Measurements from ENCODE around the gene SORBS2.

SORBS2 gene

DNA sequence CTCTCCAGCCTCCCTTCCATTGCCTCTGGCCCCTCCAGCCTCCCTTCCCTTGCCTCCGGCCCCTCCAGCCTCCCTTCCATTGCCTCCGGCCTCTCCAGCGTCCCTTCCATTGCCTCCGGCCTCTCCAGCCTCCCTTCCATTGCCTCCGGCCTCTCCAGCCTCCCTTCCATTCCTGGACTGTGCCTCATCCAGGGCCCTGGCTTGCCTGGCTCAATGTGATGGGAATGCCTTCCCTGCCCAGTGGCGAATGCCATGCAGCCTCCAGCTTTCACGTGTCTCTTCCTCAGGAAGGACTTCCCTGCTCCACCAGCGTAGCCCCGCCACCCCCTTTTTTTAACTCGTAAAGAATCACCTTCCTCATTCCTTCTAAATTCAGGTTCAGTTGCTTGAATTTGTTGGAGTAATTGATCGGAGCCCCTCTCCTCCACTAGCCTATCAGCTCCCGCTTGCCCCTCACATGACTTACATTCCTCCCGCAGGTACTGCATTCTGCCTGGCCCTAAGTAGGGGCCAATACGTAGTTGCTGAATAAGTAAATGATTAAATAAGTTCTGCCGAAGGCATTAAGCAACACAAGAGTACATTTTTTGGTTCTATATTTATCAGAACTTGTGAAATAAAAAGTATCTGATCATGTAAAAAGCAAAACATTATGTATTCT is 30.3 kb downstream of the SORBS2 start:
- no peaks in the 10 kb centered on the region for H3K9me3 Mint-ChIP-seq
- H3K27ac Mint-ChIP-seq, result no peak overlapping the region
- no peaks in the 10 kb centered on the region for H3K27me3 Mint-ChIP-seq
- no peak overlapping the region for H3K4me3 Mint-ChIP-seq
- no peaks in the 10 kb centered on the region for H3K4me1 Mint-ChIP-seq (ENCODE audit: low read depth)
- intact Hi-C loops (cut with micrococcal nuclease), result no loop called here
- H3K36me3 Mint-ChIP-seq (ENCODE audit: low read depth), result no peaks in the 10 kb centered on the region

- intact Hi-C loops (cut with micrococcal nuclease), result no loop called here
- Mint-ChIP-seq H3K27me3 (peaks cover 3% of the 10 kb centered on the region), H3K9me3 (no peaks in the 10 kb centered on the region), H3K4me3 (no peak overlapping the region), H3K27ac (no peak overlapping the region), H3K36me3 (ENCODE audit: low read depth) (no peaks in the 10 kb centered on the region), H3K4me1 (ENCODE audit: low read depth) (no peaks in the 10 kb centered on the region)
Observed at GRCh38 chr4:185780472-185780871, 31.5 kb downstream of the SORBS2 start.

- intact Hi-C loops (cut with micrococcal nuclease), result no loop called here
- Mint-ChIP-seq H3K4me3 (no peak overlapping the region), H3K36me3 (ENCODE audit: low read depth) (no peaks in the 10 kb centered on the region), H3K27ac (no peak overlapping the region), H3K9me3 (no peaks in the 10 kb centered on the region), H3K4me1 (ENCODE audit: low read depth) (no peaks in the 10 kb centered on the region), H3K27me3 (peaks cover 10% of the 10 kb centered on the region)
Observed at GRCh38 chr4:185779517-185779916, 32.5 kb downstream of the SORBS2 start.

DNA sequence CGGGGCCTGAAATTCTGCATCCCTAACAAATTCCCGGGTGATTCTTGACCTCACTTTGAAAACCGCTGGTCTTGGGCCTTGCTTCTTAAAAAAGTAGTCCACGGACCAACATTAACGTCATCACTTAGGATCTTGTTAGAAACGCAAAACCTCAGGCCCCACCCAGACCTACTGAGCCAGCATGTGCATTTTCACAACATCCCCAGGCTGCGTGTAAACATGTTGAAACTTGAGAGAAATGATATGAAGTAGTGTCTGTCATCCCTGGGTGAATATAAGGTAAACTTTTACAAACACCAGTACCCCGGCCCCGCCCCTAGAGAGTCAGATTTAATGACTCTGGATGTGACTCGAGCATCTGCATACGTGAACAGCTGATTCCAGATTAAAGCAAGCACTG is 33.7 kb downstream of the SORBS2 start:
- intact Hi-C loops (cut with micrococcal nuclease), result no loop called here
- no peaks in the 10 kb centered on the region for H3K36me3 Mint-ChIP-seq (ENCODE audit: low read depth)

DNA sequence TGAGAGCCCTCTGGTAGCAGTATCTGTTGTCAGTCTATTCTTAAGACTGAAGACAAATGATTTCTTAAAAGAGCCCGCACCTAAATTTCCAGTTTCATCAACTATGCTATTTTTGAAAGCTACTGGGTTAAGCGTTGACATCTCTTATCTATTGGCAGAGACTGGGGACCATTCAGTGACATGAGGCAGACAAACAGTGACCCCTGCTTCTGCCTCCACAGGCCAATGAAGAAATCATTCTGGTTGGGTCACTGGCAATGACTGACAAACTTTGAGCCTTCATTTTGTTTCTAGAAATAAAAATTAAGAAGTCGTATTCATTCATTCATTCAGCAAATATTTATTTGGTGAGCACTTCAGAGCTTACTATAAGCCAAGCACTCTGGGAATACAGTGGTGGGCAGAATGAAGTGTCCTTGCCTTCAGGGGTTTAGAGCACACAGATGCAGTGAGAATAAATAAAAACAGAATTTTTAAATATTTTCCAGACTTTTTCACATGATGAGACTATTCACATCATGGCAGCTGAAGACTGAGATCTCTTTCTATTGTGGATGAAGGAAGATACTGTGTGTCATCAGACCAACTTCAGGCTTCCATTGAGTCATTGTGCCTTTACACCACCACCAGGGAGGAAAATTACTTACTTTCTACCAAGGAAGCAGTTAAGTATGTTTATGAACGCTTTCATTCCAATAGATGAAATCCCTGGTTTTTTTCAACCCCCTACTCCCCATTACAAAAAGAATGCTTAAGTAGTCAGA is 36.0 kb downstream of the SORBS2 start:
- Mint-ChIP-seq H3K4me1 (ENCODE audit: low read depth) (no peaks in the 10 kb centered on the region), H3K27ac (no peak overlapping the region)

More for the DNA sequence above, 33.7 kb downstream of the SORBS2 start:
- Mint-ChIP-seq H3K4me3 (no peak overlapping the region), H3K9me3 (no peaks in the 10 kb centered on the region), H3K27ac (no peak overlapping the region), H3K27me3 (peaks cover 18% of the 10 kb centered on the region), H3K4me1 (ENCODE audit: low read depth) (no peaks in the 10 kb centered on the region)

GRCh38 chr4:185774845-185775680 is 36.9 kb downstream of the SORBS2 start:
- Mint-ChIP-seq H3K4me3 (no peak overlapping the region), H3K27ac (no peak overlapping the region), H3K27me3 (peaks cover 26% of the 10 kb centered on the region), H3K4me1 (ENCODE audit: low read depth) (no peaks in the 10 kb centered on the region), H3K9me3 (no peaks in the 10 kb centered on the region), H3K36me3 (ENCODE audit: low read depth) (no peaks in the 10 kb centered on the region)
- intact Hi-C loops (cut with micrococcal nuclease), result no loop called here

More for the DNA sequence above, 36.0 kb downstream of the SORBS2 start:
- intact Hi-C loops (cut with micrococcal nuclease), result no loop called here
- Mint-ChIP-seq H3K4me3 (no peak overlapping the region), H3K36me3 (ENCODE audit: low read depth) (no peaks in the 10 kb centered on the region), H3K27me3 (peaks cover 25% of the 10 kb centered on the region), H3K9me3 (no peaks in the 10 kb centered on the region)

GRCh38 chr4:185774131-185774653 is 37.8 kb downstream of the SORBS2 start:
- Mint-ChIP-seq H3K4me1 (ENCODE audit: low read depth) (no peaks in the 10 kb centered on the region), H3K36me3 (ENCODE audit: low read depth) (no peaks in the 10 kb centered on the region), H3K9me3 (no peaks in the 10 kb centered on the region), H3K27me3 (peaks cover 26% of the 10 kb centered on the region), H3K27ac (no peak overlapping the region), H3K4me3 (no peak overlapping the region)
- intact Hi-C loops (cut with micrococcal nuclease), result no loop called here

DNA sequence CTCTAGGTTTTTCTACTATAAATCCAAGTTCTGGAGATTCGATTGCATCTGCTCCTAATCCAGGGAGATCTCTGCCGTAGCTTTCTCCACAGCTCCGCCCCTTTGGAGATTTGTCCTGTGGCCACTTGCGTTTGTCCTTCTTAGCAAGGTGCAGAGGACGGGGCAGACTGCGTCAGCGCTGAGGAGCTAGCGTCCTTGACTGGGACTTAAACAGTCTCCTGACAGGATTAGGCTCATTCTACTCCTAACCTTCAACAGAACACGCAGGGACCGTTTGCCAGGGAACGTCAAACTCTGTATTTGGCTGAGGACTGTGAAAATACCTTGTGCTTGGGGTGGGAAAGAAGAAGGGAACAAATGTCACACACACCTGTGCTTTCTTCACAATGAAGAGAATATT is 38.6 kb downstream of the SORBS2 start:
- H3K27ac Mint-ChIP-seq, result no peak overlapping the region
- H3K4me3 Mint-ChIP-seq, result no peak overlapping the region
- H3K9me3 Mint-ChIP-seq, result no peaks in the 10 kb centered on the region
- H3K36me3 Mint-ChIP-seq (ENCODE audit: low read depth), result no peaks in the 10 kb centered on the region
- no peaks in the 10 kb centered on the region for H3K4me1 Mint-ChIP-seq (ENCODE audit: low read depth)
- peaks cover 26% of the 10 kb centered on the region for H3K27me3 Mint-ChIP-seq
- intact Hi-C loops (cut with micrococcal nuclease), result no loop called here

DNA sequence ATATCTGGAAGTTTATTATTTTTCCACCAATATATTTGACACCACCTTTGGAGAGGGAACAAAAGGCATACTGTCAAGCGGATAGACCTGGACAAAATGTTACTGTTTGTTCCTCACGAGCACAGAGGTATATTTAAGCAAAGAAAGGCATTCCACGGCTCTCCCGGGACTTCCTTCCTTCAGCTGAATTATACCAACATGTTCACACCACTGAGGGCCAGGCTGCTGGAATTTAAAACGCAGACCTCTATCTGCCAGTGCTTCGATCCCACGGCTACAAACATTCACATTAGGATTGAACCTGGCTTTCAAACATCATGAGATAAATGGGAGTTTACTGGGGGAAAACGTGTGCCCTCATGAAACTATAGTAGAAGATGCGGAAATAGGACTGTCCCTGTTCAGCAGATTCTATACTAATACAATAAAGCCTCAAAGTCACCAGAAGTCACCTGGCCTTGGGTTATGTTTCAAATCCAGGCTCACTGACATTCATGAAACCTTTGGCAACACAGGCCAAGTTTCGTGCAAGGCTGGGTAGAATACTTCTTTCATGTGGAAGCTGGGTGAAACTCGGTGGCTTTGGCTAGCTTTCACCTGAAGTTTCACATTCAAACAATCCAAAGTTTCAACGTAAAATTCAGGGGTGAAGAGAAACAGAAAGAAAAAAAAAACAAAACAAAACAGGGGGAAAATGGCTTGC is 39.5 kb downstream of the SORBS2 start:
- Mint-ChIP-seq H3K27ac (no peak overlapping the region), H3K36me3 (ENCODE audit: low read depth) (no peaks in the 10 kb centered on the region), H3K4me3 (no peak overlapping the region), H3K27me3 (peaks cover 26% of the 10 kb centered on the region), H3K4me1 (ENCODE audit: low read depth) (no peaks in the 10 kb centered on the region), H3K9me3 (no peaks in the 10 kb centered on the region)
- intact Hi-C loops (cut with micrococcal nuclease), result no loop called here

GRCh38 chr4:185771711-185772390 is 40.1 kb downstream of the SORBS2 start:
- intact Hi-C loops (cut with micrococcal nuclease), result no loop called here
- no peaks in the 10 kb centered on the region for H3K9me3 Mint-ChIP-seq

GRCh38 chr4:185767528-185767927 is 44.5 kb downstream of the SORBS2 start:
- H3K27ac Mint-ChIP-seq, result no peak overlapping the region
- peaks cover 9% of the 10 kb centered on the region for H3K27me3 Mint-ChIP-seq
- intact Hi-C loops (cut with micrococcal nuclease), result no loop called here
- H3K4me3 Mint-ChIP-seq, result no peak overlapping the region
- H3K9me3 Mint-ChIP-seq, result no peaks in the 10 kb centered on the region
- no peaks in the 10 kb centered on the region for H3K36me3 Mint-ChIP-seq (ENCODE audit: low read depth)
- no peaks in the 10 kb centered on the region for H3K4me1 Mint-ChIP-seq (ENCODE audit: low read depth)

More at GRCh38 chr4:185771711-185772390, 40.1 kb downstream of the SORBS2 start:
- peaks cover 26% of the 10 kb centered on the region for H3K27me3 Mint-ChIP-seq
- H3K4me3 Mint-ChIP-seq, result no peak overlapping the region
- H3K4me1 Mint-ChIP-seq (ENCODE audit: low read depth), result no peaks in the 10 kb centered on the region
- no peaks in the 10 kb centered on the region for H3K36me3 Mint-ChIP-seq (ENCODE audit: low read depth)
- H3K27ac Mint-ChIP-seq, result no peak overlapping the region

GRCh38 chr4:185764876-185765275 is 47.1 kb downstream of the SORBS2 start:
- intact Hi-C loops (cut with micrococcal nuclease), result no loop called here
- H3K36me3 Mint-ChIP-seq (ENCODE audit: low read depth), result no peaks in the 10 kb centered on the region
- no peak overlapping the region for H3K4me3 Mint-ChIP-seq
- no peaks in the 10 kb centered on the region for H3K4me1 Mint-ChIP-seq (ENCODE audit: low read depth)
- H3K27me3 Mint-ChIP-seq, result peaks cover 8% of the 10 kb centered on the region
- H3K9me3 Mint-ChIP-seq, result no peaks in the 10 kb centered on the region
- no peak overlapping the region for H3K27ac Mint-ChIP-seq

All from dendritic cell treated with granulocyte-macrophage colony-stimulating factor and Interleukin-4, amounts not matched to agents 40 ng/mL and 50 ng/mL, for 4 days (primary cell).